ENCODE results near the gene UBB. TPM values are rescaled to one million over a fixed set of nuclear protein-coding genes. Genes with fewer than 3 reads are reported as not detected.

Gene UBB
- total RNA-seq, 3 donors from 2014 or later (not counting 1 experiment from before 2014, with no cell fraction given) = 1,492 to 1,665 (median 1,530) TPM

DNA sequence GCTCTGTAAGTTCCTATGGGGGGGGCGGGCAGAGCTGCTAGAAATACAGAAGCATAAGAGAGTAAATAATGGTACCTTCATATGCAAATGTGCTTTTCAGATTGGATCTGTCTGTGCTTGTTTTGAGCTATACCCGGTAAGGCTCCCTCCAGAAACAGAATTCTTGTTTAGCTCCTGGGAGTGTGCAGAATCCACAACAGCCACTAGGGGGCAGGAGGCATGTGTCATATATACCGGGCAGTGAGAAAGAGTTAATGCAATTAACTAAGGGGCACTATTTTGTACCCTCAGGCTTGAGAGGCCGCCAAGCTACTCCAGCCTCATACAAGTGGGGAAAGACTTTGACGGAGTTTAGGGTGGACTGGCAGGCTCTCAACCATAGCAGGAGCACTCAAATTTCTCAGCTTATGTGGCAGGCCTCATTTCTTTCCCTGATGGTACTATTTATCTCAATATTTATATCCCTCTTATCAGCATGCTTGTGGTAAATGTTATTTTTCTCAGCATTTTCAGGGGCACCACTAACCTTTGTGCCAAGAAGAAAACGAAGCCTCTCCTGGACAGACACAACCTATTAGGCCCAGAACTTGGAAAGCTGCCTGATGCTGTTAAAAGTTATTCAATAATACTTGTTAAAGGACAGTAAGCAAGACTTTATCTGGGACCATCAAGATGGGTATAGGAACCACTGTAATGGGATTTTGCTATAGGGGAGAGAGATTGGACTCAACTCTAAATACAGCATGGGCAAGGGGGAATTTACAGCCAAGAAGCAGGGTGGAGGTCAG, 16.9 kb upstream of the UBB start:
- H3K27ac ChIP-seq (ENCODE audit: low read length) = no peak overlapping the region
- WGBS (ENCODE audit: insufficient coverage) = 12% methylated on average over 6 of the region's 6 CpGs
- TF ChIP-seq CTCF (IDR thresholded peaks at IDR 0.05) = peak; percentile 95
- ATAC-seq = peak; percentile 86 to 99 (median 97)
- no peaks in the 10 kb centered on the region for H3K36me3 Mint-ChIP-seq
- no peaks in the 10 kb centered on the region for H3K4me1 ChIP-seq (ENCODE audit: control insufficient read depth, insufficient read depth, low read length)
- H3K9me3 Mint-ChIP-seq = no peaks in the 10 kb centered on the region
- H3K4me3 Mint-ChIP-seq = no peak overlapping the region
- H3K27me3 ChIP-seq (ENCODE audit: control insufficient read depth, insufficient read depth, low read length) = no peaks in the 10 kb centered on the region
- H3K4me3 ChIP-seq (ENCODE audit: low read length) = no peak overlapping the region
- no peaks in the 10 kb centered on the region for H3K9me3 ChIP-seq (ENCODE audit: control insufficient read depth, insufficient read depth, low read length)
- intact Hi-C loops (cut with micrococcal nuclease) = loop anchor here (1.0 kb wide), 2 partner anchors 51 to 157 kb away; partner anchors contain the start of gene TRPV2
- H3K27ac Mint-ChIP-seq = no peak overlapping the region
- H3K27me3 Mint-ChIP-seq (ENCODE audit: low read depth in 2 of 2) = no peaks in the 10 kb centered on the region
- no peaks in the 10 kb centered on the region for H3K36me3 ChIP-seq (ENCODE audit: control insufficient read depth, insufficient read depth, low read length)
- DNase-seq = peak; percentile 60 to 86
- no peaks in the 10 kb centered on the region for H3K4me1 Mint-ChIP-seq

DNA sequence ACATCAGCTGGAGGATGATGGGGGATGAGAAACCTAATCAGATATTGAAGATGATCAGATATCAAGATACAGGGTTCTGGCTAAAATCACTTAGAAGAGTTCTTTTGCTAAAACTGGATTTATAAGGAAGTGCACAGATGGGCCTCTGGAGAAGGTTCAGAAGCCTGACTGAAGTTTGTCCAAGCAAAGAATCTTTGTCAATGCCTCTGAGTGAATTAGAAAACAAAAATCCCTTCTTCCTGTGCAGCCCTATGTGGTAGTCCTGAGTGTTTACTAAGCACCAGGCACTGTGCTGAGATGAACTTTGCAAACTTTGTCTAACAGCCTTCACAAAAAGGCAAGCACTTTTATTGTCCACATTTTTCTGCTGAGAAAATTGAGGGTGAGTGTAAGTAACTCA, 16.3 kb upstream of the UBB start:
- no peak overlapping the region for H3K4me3 Mint-ChIP-seq
- no peak overlapping the region for H3K27ac Mint-ChIP-seq
- H3K4me1 Mint-ChIP-seq = no peaks in the 10 kb centered on the region
- no peak for DNase-seq
- no peak overlapping the region for H3K27ac ChIP-seq (ENCODE audit: low read length)
- no peak for ATAC-seq
- H3K27me3 ChIP-seq (ENCODE audit: control insufficient read depth, insufficient read depth, low read length) = no peaks in the 10 kb centered on the region
- intact Hi-C loops (cut with micrococcal nuclease) = no loop called here
- no peak overlapping the region for H3K4me3 ChIP-seq (ENCODE audit: low read length)
- no peaks in the 10 kb centered on the region for H3K9me3 Mint-ChIP-seq
- no peaks in the 10 kb centered on the region for H3K36me3 ChIP-seq (ENCODE audit: control insufficient read depth, insufficient read depth, low read length)
- no peaks in the 10 kb centered on the region for H3K27me3 Mint-ChIP-seq (ENCODE audit: low read depth in 2 of 2)
- no peaks in the 10 kb centered on the region for H3K36me3 Mint-ChIP-seq
- H3K9me3 ChIP-seq (ENCODE audit: control insufficient read depth, insufficient read depth, low read length) = no peaks in the 10 kb centered on the region
- TF ChIP-seq CTCF (IDR thresholded peaks at IDR 0.05) = no peak
- no peaks in the 10 kb centered on the region for H3K4me1 ChIP-seq (ENCODE audit: control insufficient read depth, insufficient read depth, low read length)

- Histone ChIP-seq H3K36me3 (ENCODE audit: control insufficient read depth, insufficient read depth, low read length) (no peaks in the 10 kb centered on the region), H3K27ac (ENCODE audit: low read length) (no peak overlapping the region), H3K27me3 (ENCODE audit: control insufficient read depth, insufficient read depth, low read length) (no peaks in the 10 kb centered on the region), H3K4me1 (ENCODE audit: control insufficient read depth, insufficient read depth, low read length) (no peaks in the 10 kb centered on the region), H3K9me3 (ENCODE audit: control insufficient read depth, insufficient read depth, low read length) (no peaks in the 10 kb centered on the region), H3K4me3 (ENCODE audit: low read length) (no peak overlapping the region)
- Mint-ChIP-seq H3K27ac (no peak overlapping the region), H3K36me3 (no peaks in the 10 kb centered on the region), H3K9me3 (no peaks in the 10 kb centered on the region), H3K4me3 (no peak overlapping the region), H3K4me1 (no peaks in the 10 kb centered on the region), H3K27me3 (ENCODE audit: low read depth in 2 of 2) (no peaks in the 10 kb centered on the region)
- DNase-seq (no peak), ATAC-seq (no peak)
- intact Hi-C loops (cut with micrococcal nuclease) = no loop called here
- no peak for TF ChIP-seq CTCF (IDR thresholded peaks at IDR 0.05)
- 99% methylated on average over 4 of the region's 5 CpGs for WGBS (ENCODE audit: insufficient coverage)
These were observed 9.1 kb upstream of the UBB start for GRCh38 chr17:16371742-16372141.
